ENCODE data around the gene CFAP53.

CFAP53 gene

GRCh38 chr18:50190926-50191325 is 75.4 kb downstream of the CFAP53 start:
- no peak overlapping the region for H3K27ac ChIP-seq
- TF ChIP-seq ZFX (IDR thresholded peaks at IDR 0.05; ENCODE audit: borderline replicate concordance) (no peak), CTCF (IDR thresholded peaks at IDR 0.05) (no peak)

DNA sequence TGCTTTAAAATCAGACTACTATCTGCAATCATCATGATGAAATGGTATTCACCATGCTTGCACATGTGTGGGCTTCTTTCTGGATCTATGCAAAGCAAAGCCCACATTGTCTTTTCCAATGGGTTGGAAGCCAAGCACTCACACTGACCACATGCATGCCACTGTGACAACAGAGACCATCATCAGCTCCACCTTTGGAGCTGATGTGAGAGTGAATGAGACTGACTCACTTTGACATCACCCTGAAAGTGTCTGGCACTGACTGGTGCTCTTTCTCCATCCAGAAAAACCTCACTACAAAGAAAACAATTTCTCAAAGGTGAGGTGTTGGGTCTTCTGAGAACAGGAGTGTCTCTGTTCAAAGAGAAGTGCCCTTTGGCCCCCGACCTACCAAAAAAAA is 76.1 kb downstream of the CFAP53 start:
- no peak for TF ChIP-seq CTCF (IDR thresholded peaks at IDR 0.05)
- no peak for TF ChIP-seq ZFX (IDR thresholded peaks at IDR 0.05; ENCODE audit: borderline replicate concordance)
- no peak overlapping the region for H3K27ac ChIP-seq

GRCh38 chr18:50189160-50189559 is 77.1 kb downstream of the CFAP53 start:
- no peak overlapping the region for H3K27ac ChIP-seq
- TF ChIP-seq CTCF (IDR thresholded peaks at IDR 0.05) (no peak), ZFX (IDR thresholded peaks at IDR 0.05; ENCODE audit: borderline replicate concordance) (no peak)

DNA sequence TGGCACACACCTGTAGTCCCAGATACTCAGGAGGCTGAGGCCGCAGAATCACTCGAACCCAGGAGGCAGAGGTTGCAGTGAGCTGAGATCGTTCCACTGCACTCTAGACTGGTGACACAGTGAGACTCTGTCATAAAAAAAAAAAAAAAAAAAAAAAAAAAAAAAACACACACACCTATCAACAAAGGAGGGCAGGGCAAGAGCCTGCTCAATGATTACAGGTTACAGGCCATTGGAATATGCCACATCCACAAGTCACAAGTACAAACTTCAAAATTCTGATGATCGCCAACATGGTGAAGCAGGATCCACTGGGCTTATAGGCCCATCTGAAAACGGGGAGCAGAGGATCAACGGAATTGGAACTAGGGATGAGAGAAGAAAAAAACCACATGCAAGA is 77.6 kb downstream of the CFAP53 start:
- no peak for TF ChIP-seq CTCF (IDR thresholded peaks at IDR 0.05)
- no peak for TF ChIP-seq ZFX (IDR thresholded peaks at IDR 0.05; ENCODE audit: borderline replicate concordance)
- no peak overlapping the region for H3K27ac ChIP-seq

DNA sequence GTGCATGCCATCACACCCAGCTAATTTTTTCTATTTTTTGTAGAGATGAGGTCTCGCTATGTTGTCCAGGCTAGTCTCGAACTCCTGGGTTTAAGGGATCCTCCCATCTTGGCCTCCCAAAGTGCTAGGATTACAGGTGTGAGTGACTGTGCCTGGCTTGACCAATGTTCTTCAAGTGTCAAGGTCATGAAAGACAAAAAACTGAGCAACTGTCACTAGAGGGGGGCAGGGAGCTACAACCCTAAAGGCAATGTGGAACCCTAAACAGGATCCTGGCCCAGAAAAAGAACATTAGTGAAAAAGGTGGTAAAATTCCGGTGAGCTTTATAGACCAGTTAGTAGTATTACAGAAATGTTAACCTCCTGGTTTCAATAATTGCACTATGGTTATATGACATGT is 78.6 kb downstream of the CFAP53 start:
- TF ChIP-seq CTCF (IDR thresholded peaks at IDR 0.05): no peak
- no peak for TF ChIP-seq ZFX (IDR thresholded peaks at IDR 0.05; ENCODE audit: borderline replicate concordance)
- no peak overlapping the region for H3K27ac ChIP-seq

DNA sequence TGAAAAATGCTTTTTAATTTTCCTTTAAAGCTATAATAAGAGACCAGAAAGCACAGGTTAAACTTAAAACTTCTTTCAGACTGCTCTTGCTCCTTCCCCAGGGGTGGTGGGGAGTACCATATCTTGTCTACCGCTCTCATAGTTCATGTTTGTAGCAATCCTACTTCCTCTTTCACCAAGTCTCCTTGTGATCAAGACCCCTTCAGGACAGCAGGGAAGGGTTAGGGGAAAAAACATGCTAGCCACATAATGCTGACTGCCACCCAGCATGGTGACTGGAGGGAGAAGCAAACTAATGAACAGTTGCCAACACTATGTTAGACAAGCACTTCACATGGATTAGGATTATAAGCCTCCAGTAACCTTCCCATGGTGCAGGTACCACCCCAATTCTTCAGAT is 79.9 kb downstream of the CFAP53 start:
- H3K27ac ChIP-seq: no peak overlapping the region
- TF ChIP-seq ZFX (IDR thresholded peaks at IDR 0.05; ENCODE audit: borderline replicate concordance) (no peak), CTCF (IDR thresholded peaks at IDR 0.05) (no peak)

DNA sequence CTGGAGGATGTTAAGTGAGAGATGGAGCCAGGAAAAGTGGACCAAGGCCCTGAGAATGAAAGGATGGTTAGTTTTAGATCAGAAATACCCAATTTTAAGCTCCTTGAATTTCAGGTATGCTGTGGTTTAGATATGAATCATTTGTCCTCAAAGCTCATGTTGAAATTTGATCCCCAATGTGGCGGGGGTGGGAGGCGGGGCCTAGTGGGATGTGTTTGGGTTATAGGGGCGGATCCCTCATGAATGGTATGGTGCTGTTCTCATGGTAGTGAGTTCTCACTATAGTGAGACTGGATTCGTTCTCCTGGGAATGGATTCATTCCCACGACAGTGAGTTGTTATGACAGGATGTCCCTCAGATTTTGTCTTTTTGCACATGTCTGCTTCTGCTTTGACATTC is 82.7 kb downstream of the CFAP53 start:
- no peak overlapping the region for H3K27ac ChIP-seq
- no peak for TF ChIP-seq CTCF (IDR thresholded peaks at IDR 0.05)
- TF ChIP-seq ZFX (IDR thresholded peaks at IDR 0.05; ENCODE audit: borderline replicate concordance): no peak
